Activated CD8-positive, alpha-beta T cell treated with anti-CD3 and anti-CD28 coated beads, Interleukin-2, amount 10 ng/mL, durations not matched to agents 7 days and 5 days (primary cell): ENCODE data around the gene FAM162A. TPM values are rescaled to one million over a fixed set of nuclear protein-coding genes. Genes with fewer than 3 reads are reported as not detected.
A peak's percentile ranks its signal among the peaks of the same experiment; 100 is the strongest.

Source experiments
- ATAC-seq: fragments of 150-1000 bp; cut with Tn5 transposase; one replicate; pipeline ENCODE4 v1.10.0; 2021; ENCODE audit warnings: moderate library complexity
- CTCF ChIA-PET: fragments of 350-600 bp; sonication (Branson Sonifier 250); formaldehyde crosslinking; loops from one replicate; lab custom pipeline; 2021; ENCODE audit warnings: antibody characterized with exemption; lab: Charles Lee
- POLR2A ChIA-PET: fragments of 350-600 bp; sonication (Branson Sonifier 250); formaldehyde crosslinking; loops from one replicate; lab custom pipeline; 2021; ENCODE audit warnings: antibody characterized with exemption; lab: Charles Lee
- DNase-seq: peaks from one replicate; pipeline ENCODE4 v3.0.0-alpha.2; 2020
- H3K27ac Mint-ChIP-seq: one replicate; pipeline ENCODE4 v1.8.0; 2021; ENCODE audit warnings: mild to moderate bottlenecking, mixed read lengths
- H3K27me3 Mint-ChIP-seq: one replicate; pipeline ENCODE4 v1.8.0; 2021; ENCODE audit warnings: low read depth, mixed read lengths
- H3K36me3 Mint-ChIP-seq: one replicate; pipeline ENCODE4 v1.8.0; 2021; ENCODE audit warnings: low read depth, mixed read lengths
- H3K4me1 Mint-ChIP-seq: one replicate; pipeline ENCODE4 v1.8.0; 2021; ENCODE audit warnings: low read depth, mixed read lengths
- H3K4me3 Mint-ChIP-seq: one replicate; pipeline ENCODE4 v1.8.0; 2021; ENCODE audit warnings: mild to moderate bottlenecking, mixed read lengths
- H3K9me3 Mint-ChIP-seq: one replicate; pipeline ENCODE4 v1.8.0; 2022; ENCODE audit warnings: mixed read lengths; ENCODE audit not compliant: insufficient read depth
- total RNA-seq, 2 experiments: library from RNA; stranded (reverse); gene quantifications; one replicate each; pipeline ENCODE4 v1.2.3, GENCODE V29; 2021

FAM162A gene
- total RNA-seq, 2 experiments from 2014 or later = 78.0 to 78.4 TPM

DNA sequence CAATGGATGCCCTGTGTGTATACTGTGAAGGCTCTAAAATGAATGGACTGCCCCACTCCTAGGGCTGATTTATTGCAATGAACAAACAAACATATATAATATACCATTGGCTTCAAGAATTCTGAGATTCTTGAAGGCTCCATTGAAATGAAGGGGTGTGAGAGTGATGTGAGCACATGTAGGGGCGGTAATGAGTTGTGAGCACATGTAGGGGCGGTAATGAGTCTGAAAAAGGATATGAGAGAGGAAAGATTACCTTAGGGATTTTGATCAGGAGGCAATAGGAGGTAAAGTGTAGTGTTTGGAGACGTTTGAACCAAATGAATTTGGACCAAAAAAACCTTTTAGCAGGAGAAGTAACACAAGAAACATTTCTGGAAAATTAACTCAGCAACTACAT lies 3.7 kb downstream of the FAM162A start:
- ChIA-PET CTCF (no interaction called here), POLR2A (no interaction called here)
- H3K27me3 Mint-ChIP-seq = no peaks in the 10 kb centered on the region

GRCh38 chr3:122389197-122389596 lies 5.2 kb downstream of the FAM162A start:
- Mint-ChIP-seq H3K27ac (no peak overlapping the region), H3K4me1 (peaks cover 36% of the 10 kb centered on the region), H3K36me3 (peaks cover 32% of the 10 kb centered on the region), H3K9me3 (no peaks in the 10 kb centered on the region), H3K4me3 (no peak overlapping the region), H3K27me3 (no peaks in the 10 kb centered on the region)
- ChIA-PET POLR2A (no interaction called here), CTCF (interaction anchor here (0.7 to 5.8 kb wide), 8 partner anchors 13 to 843 kb away, joined by 3 to 53 read pairs (median 3); partner anchors contain the start of gene PARP14)
- DNase-seq = no peak
- ATAC-seq = no peak

More for the DNA sequence above, 3.7 kb downstream of the FAM162A start:
- H3K27ac Mint-ChIP-seq = no peak overlapping the region
- ATAC-seq = no peak
- H3K4me3 Mint-ChIP-seq = no peak overlapping the region
- H3K36me3 Mint-ChIP-seq = peaks cover 25% of the 10 kb centered on the region
- no peak for DNase-seq
- peaks cover 33% of the 10 kb centered on the region for H3K4me1 Mint-ChIP-seq
- H3K9me3 Mint-ChIP-seq = no peaks in the 10 kb centered on the region

- Mint-ChIP-seq H3K27ac (no peak overlapping the region), H3K36me3 (peaks cover 36% of the 10 kb centered on the region), H3K4me3 (no peak overlapping the region), H3K4me1 (peaks cover 39% of the 10 kb centered on the region), H3K27me3 (no peaks in the 10 kb centered on the region), H3K9me3 (no peaks in the 10 kb centered on the region)
- POLR2A ChIA-PET = no interaction called here
- ATAC-seq = no peak
- CTCF ChIA-PET = interaction anchor here (0.8 to 5.8 kb wide), 3 partner anchors 18 to 843 kb away, joined by 3 to 53 read pairs (median 3); partner anchors contain the start of gene PARP14
- no peak for DNase-seq
These were observed 5.9 kb downstream of the FAM162A start for GRCh38 chr3:122389892-122390291.

- Mint-ChIP-seq H3K4me1 (peaks cover 43% of the 10 kb centered on the region), H3K27me3 (no peaks in the 10 kb centered on the region), H3K4me3 (no peak overlapping the region), H3K9me3 (no peaks in the 10 kb centered on the region), H3K36me3 (peaks cover 37% of the 10 kb centered on the region), H3K27ac (no peak overlapping the region)
- DNase-seq (no peak), ATAC-seq (no peak)
- ChIA-PET POLR2A (no interaction called here), CTCF (interaction anchor here (1.0 to 5.8 kb wide), 3 partner anchors 17 to 289 kb away, joined by 3 to 53 read pairs (median 3); partner anchors contain the start of gene PARP14)
These were observed 6.7 kb downstream of the FAM162A start for GRCh38 chr3:122390665-122391064.

DNA sequence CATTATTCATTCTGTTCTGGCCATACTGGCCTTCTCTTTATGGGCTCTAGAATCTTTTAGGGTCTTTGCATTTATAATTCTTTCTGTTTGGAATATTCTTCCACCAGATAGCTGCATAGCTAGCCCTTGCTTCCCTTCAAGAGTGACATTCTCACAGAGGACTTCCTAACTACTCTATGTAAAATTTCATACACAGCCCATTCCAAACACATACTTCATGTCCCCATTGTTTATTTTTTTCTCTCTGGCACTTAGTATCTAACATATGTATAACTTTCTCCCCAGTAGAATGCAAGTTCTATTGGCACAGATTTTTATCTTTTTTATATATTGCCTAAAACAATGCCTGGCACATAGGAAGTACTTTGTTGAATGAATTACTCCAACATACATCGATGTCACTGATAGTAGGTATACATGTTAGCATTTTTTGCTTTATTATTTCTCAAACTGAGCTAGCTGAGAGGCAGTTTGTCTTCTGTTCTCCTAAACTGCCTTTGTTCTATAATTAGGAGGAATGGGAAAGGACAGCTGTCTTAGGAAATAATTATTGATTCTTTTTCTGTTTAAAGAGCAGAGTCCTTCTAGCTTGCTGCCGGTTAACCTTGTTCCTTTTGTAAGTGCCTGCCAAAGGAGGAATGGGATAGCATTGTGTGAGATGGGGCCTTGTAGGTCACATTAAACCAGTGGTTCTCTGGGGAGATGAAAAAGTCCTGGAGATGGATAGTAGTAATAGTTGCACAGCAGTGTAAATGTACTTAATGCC lies 7.9 kb downstream of the FAM162A start:
- ChIA-PET CTCF (interaction anchor here (0.7 to 5.8 kb wide), 7 partner anchors 9 to 364 kb away, joined by 3 to 53 read pairs (median 6); partner anchors contain the start of genes KPNA1, MIX23, PARP14 and WDR5B), POLR2A (interaction anchor here (0.6 kb wide), 1 partner anchor 305 kb away, joined by 4 read pairs; no protein-coding TSS in a partner anchor)
- no peaks in the 10 kb centered on the region for H3K9me3 Mint-ChIP-seq
- H3K4me1 Mint-ChIP-seq = peaks cover 38% of the 10 kb centered on the region
- no peak overlapping the region for H3K27ac Mint-ChIP-seq
- ATAC-seq = no peak
- H3K4me3 Mint-ChIP-seq = no peak overlapping the region
- peaks cover 29% of the 10 kb centered on the region for H3K36me3 Mint-ChIP-seq
- H3K27me3 Mint-ChIP-seq = no peaks in the 10 kb centered on the region
- no peak for DNase-seq

DNA sequence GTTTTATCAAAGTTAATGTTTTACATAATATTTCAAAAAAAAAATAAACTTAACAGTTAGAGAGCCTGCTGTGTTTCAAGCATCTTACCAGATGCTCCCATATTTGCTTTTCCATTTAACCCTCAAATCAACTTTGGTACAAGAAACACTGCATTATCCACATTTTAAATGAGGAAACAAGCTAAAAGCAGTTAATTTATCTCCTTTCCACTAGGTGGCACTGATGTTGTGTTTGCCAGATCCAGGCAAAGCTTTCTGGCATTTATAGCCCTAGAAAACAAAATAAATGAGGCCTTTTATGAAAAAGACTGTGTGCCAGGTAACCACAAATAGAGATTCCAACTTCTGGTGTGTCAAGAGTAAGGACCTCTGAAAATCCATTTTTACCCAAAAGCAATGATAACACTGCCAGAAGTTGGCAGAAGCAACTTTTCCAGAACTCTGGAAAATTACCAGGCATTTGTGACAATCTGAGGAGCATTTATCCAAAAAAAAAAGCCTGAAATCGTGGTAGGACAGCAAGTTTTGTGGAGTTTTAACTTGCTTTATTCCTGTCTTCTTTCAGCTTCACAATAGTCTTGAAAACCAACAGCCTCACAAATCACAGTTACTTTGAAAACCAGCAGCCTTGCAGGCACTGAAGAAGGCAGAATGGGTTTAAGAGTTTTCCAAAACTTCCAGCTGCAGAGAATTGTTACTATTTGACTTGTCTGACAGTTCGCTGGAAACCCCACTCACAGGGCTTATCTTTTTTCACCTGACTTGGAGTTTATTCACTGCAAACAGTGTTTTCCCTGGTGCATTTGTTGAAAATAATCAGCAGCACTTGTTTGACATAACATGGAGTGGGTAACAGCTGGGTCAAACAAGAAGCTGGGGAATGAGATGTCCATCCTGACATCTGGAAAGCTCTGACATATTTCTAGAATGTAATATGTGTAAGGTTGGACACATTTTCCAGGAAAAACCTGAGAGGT lies 9.2 kb downstream of the FAM162A start:
- Mint-ChIP-seq H3K9me3 (no peaks in the 10 kb centered on the region), H3K36me3 (peaks cover 18% of the 10 kb centered on the region), H3K4me1 (peaks cover 28% of the 10 kb centered on the region), H3K4me3 (no peak overlapping the region), H3K27me3 (no peaks in the 10 kb centered on the region), H3K27ac (no peak overlapping the region)
- ATAC-seq (no peak), DNase-seq (peak; percentile 42)
- POLR2A ChIA-PET = interaction anchor here (0.8 to 1.8 kb wide), 4 partner anchors 9 to 635 kb away, joined by 3 to 8 read pairs (median 3); partner anchors contain the start of genes FAM162A and WDR5B
- CTCF ChIA-PET = interaction anchor here (0.6 to 5.8 kb wide), 41 partner anchors 9 to 846 kb away, joined by 3 to 53 read pairs (median 4); partner anchors contain the start of genes FAM162A, KPNA1, MIX23 and PARP14

DNA sequence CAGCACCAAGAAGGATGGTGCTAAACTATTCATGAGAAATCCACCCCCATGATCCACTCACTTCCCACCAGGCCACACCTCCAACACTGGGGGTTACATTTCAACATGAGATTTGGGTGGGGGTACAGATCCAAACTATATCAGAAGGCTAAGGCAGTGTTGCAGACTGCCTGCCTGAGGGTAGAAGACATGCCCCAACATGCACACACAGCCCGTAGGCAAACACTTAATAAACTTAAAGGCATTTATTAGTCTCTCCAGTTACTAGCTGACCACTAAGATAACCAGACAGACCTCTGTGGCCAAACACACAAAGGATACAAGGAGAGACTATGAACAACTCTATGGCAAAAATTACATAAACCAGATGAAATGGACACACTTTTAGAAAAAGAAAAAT lies 10.2 kb downstream of the FAM162A start:
- Mint-ChIP-seq H3K4me1 (peaks cover 24% of the 10 kb centered on the region), H3K27ac (no peak overlapping the region), H3K9me3 (no peaks in the 10 kb centered on the region), H3K4me3 (no peak overlapping the region), H3K27me3 (no peaks in the 10 kb centered on the region), H3K36me3 (peaks cover 15% of the 10 kb centered on the region)
- ChIA-PET CTCF (interaction anchor here (0.9 to 5.8 kb wide), 14 partner anchors 8 to 847 kb away, joined by 3 to 53 read pairs (median 9); partner anchors contain the start of genes FAM162A, PARP14, POLQ and WDR5B), POLR2A (interaction anchor here (0.8 to 1.8 kb wide), 2 partner anchors 10 to 22 kb away, joined by 3 to 8 read pairs; partner anchors contain the start of genes FAM162A and WDR5B)
- DNase-seq (no peak), ATAC-seq (no peak)

GRCh38 chr3:122395582-122395981 lies 11.6 kb downstream of the FAM162A start:
- no peaks in the 10 kb centered on the region for H3K9me3 Mint-ChIP-seq
- ChIA-PET POLR2A (interaction anchor here (1.3 kb wide), 1 partner anchor 12 kb away, joined by 4 read pairs; the partner anchor contains the start of genes FAM162A and MIX23), CTCF (interaction anchor here (0.7 to 1.0 kb wide), 3 partner anchors 9 to 21 kb away, joined by 3 to 7 read pairs (median 3); partner anchors contain the start of genes FAM162A and WDR5B)
- DNase-seq (no peak), ATAC-seq (no peak)
- H3K36me3 Mint-ChIP-seq = peaks cover 22% of the 10 kb centered on the region
- H3K4me3 Mint-ChIP-seq = no peak overlapping the region
- peaks cover 24% of the 10 kb centered on the region for H3K4me1 Mint-ChIP-seq
- H3K27ac Mint-ChIP-seq = no peak overlapping the region
- no peaks in the 10 kb centered on the region for H3K27me3 Mint-ChIP-seq

- POLR2A ChIA-PET = interaction anchor here (1.3 kb wide), 1 partner anchor 13 kb away, joined by 4 read pairs; the partner anchor contains the start of genes FAM162A and MIX23
- ATAC-seq (no peak), DNase-seq (no peak)
- no peaks in the 10 kb centered on the region for H3K9me3 Mint-ChIP-seq
- CTCF ChIA-PET = no interaction called here
- peaks cover 24% of the 10 kb centered on the region for H3K4me1 Mint-ChIP-seq
- no peak overlapping the region for H3K27ac Mint-ChIP-seq
- H3K36me3 Mint-ChIP-seq = peaks cover 22% of the 10 kb centered on the region
- H3K4me3 Mint-ChIP-seq = no peak overlapping the region
- no peaks in the 10 kb centered on the region for H3K27me3 Mint-ChIP-seq
These were observed 12.5 kb downstream of the FAM162A start for GRCh38 chr3:122396511-122396910.

DNA sequence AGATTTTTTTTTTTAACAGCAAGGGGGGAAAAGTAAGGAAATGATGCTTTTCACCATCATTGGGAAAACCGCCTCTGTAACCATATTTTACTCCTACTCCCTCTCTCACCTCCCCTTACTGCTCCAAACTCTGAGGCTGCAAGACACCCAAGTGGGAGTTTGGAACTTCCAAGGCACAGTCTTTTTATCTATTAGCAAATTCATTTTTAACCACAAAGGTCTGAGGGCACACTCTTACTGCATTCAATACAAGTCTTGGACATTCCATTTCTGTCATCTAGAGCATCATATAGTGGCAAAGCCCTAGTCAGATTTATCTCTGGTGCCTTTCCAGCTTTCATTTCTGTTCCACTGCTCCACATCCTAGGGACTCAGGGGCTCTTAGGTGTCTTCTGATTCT lies 13.2 kb downstream of the FAM162A start:
- Mint-ChIP-seq H3K27ac (no peak overlapping the region), H3K4me3 (no peak overlapping the region), H3K9me3 (no peaks in the 10 kb centered on the region), H3K27me3 (no peaks in the 10 kb centered on the region), H3K4me1 (peaks cover 24% of the 10 kb centered on the region), H3K36me3 (peaks cover 21% of the 10 kb centered on the region)
- no peak for DNase-seq
- ChIA-PET CTCF (interaction anchor here (0.7 to 1.4 kb wide), 4 partner anchors 11 to 282 kb away, joined by 3 to 4 read pairs (median 3); partner anchors contain the start of gene FAM162A), POLR2A (no interaction called here)
- no peak for ATAC-seq

- no peak for DNase-seq
- ChIA-PET CTCF (no interaction called here), POLR2A (no interaction called here)
- no peak for ATAC-seq
- no peaks in the 10 kb centered on the region for H3K27me3 Mint-ChIP-seq
- H3K36me3 Mint-ChIP-seq = peaks cover 22% of the 10 kb centered on the region
- H3K4me3 Mint-ChIP-seq = no peak overlapping the region
- peaks cover 19% of the 10 kb centered on the region for H3K4me1 Mint-ChIP-seq
- no peaks in the 10 kb centered on the region for H3K9me3 Mint-ChIP-seq
- no peak overlapping the region for H3K27ac Mint-ChIP-seq
These were observed 14.9 kb downstream of the FAM162A start for GRCh38 chr3:122398920-122399319.
